Panc1 (cell line): ENCODE data around the gene EDN2. TPM values are rescaled to one million over a fixed set of nuclear protein-coding genes. Genes with fewer than 3 reads are reported as not detected.

Experiments
- ATAC-seq: fragments of 200-7000 bp; cut with Tn5 transposase; 2 replicates; pipeline ENCODE4 v1.9.1; 2020; ENCODE audit warnings: mild to moderate bottlenecking, moderate library complexity
- BruUV-seq: library from RNA; stranded (reverse); fragments of 400-500 nt; replicated peaks from 2 replicates; lab custom pipeline; 2021; lab: Mats Ljungman, UMichigan
- CTCF ChIA-PET: fragments of 300-600 bp; sonication (Branson Sonifier 250); formaldehyde crosslinking; loops from one replicate; lab custom pipeline; 2022; ENCODE audit warnings: antibody characterized with exemption; lab: Charles Lee
- POLR2A ChIA-PET: fragments of 300-600 bp; sonication (Branson Sonifier 250); formaldehyde crosslinking; loops from one replicate; lab custom pipeline; 2022; ENCODE audit warnings: antibody characterized with exemption; lab: Charles Lee
- DNase-seq: peaks from one replicate; pipeline ENCODE4 v3.0.0-alpha.2; 2010; ENCODE audit warnings: low read depth, low spot score
- H3K27ac ChIP-seq: 2 replicates; pipeline ENCODE4 v1.5.1; 2011; ENCODE audit warnings: mild to moderate bottlenecking, low read length, inconsistent platforms
- H3K27me3 ChIP-seq: fragments of 200-500 bp; sonication (Bioruptor generic); 2 replicates; pipeline ENCODE4 v1.6.0; 2014; ENCODE audit warnings: low read length, inconsistent platforms; ENCODE audit not compliant: control insufficient read depth, insufficient read depth
- H3K36me3 ChIP-seq: fragments of 200-500 bp; sonication (Bioruptor generic); 2 replicates; pipeline ENCODE4 v1.5.1; 2014; ENCODE audit warnings: inconsistent platforms, mild to moderate bottlenecking, low read length, moderate library complexity; ENCODE audit not compliant: control insufficient read depth, insufficient read depth
- H3K4me1 ChIP-seq: 2 replicates; pipeline ENCODE4 v1.5.1; 2011; ENCODE audit warnings: inconsistent platforms, mild to moderate bottlenecking, low read length, moderate library complexity; ENCODE audit not compliant: control insufficient read depth, insufficient read depth
- H3K4me3 ChIP-seq, 2 experiments: 2 replicates each; pipeline ENCODE4 v1.5.1; 2011 to 2012; ENCODE audit warnings: low read depth in 2 of 2, low read length in 2 of 2, mild to moderate bottlenecking in 2 of 2, inconsistent platforms in 1 of 2, moderate library complexity in 1 of 2
- H3K9me3 ChIP-seq: fragments of 200-500 bp; sonication (Bioruptor generic); 2 replicates; pipeline ENCODE4 v1.5.1; 2014; ENCODE audit warnings: low read depth, mild to moderate bottlenecking, inconsistent platforms, low read length, moderate library complexity; ENCODE audit not compliant: control insufficient read depth, insufficient read depth
- POLR2AphosphoS5 ChIP-seq: IDR thresholded peaks from 2 replicates; pipeline ENCODE4 v1.6.1; 2012; ENCODE audit warnings: mild to moderate bottlenecking, low read depth, low read length, moderate library complexity
- SIN3A ChIP-seq: IDR thresholded peaks from 2 replicates; pipeline ENCODE4 v1.6.1; 2012; ENCODE audit warnings: low read depth, mild to moderate bottlenecking, low read length, moderate library complexity, borderline replicate concordance; ENCODE audit not compliant: insufficient read depth
- TCF7L2 ChIP-seq: IDR thresholded peaks from 2 replicates; pipeline ENCODE4 v1.6.1; 2011; ENCODE audit warnings: mild to moderate bottlenecking, low read depth, low read length, inconsistent platforms
- in situ Hi-C: cut with HindIII; loops from 2 replicates; pipeline ENCODE4 v1.10.0; 2016; ENCODE audit warnings: low sequenced_read_pairs, low pct_unique_long_range_greater_than_20kb
- intact Hi-C: fragments of 100-400 bp; cut with micrococcal nuclease; formaldehyde crosslinking; loops from one replicate; pipeline ENCODE4 v1.10.0; 2022; ENCODE audit not compliant: unreplicated experiment
- total RNA-seq: library from RNA; stranded (reverse); gene quantifications from one replicate; pipeline ENCODE4 v1.2.1, GENCODE V29; 2021; ENCODE audit not compliant: unreplicated experiment
- TF ChIP-seq, protein P1 (sequence below): fragments of 450-650 bp; IDR thresholded peaks from 2 replicates; pipeline ENCODE4 v1.5.1; 2017; ENCODE audit warnings: mild to moderate bottlenecking
- TF ChIP-seq, protein P2 (sequence below), 2 experiments: IDR thresholded peaks; 2 replicates each; pipeline ENCODE4 v1.6.1; 2011 to 2012; ENCODE audit warnings: low read depth in 2 of 2, control low read depth in 1 of 2, low read length in 1 of 2, mild to moderate bottlenecking in 1 of 2, moderate library complexity in 1 of 2; ENCODE audit not compliant: insufficient read depth in 1 of 2

EDN2 gene
- total RNA-seq, 1 experiment from 2014 or later: not detected

DNA sequence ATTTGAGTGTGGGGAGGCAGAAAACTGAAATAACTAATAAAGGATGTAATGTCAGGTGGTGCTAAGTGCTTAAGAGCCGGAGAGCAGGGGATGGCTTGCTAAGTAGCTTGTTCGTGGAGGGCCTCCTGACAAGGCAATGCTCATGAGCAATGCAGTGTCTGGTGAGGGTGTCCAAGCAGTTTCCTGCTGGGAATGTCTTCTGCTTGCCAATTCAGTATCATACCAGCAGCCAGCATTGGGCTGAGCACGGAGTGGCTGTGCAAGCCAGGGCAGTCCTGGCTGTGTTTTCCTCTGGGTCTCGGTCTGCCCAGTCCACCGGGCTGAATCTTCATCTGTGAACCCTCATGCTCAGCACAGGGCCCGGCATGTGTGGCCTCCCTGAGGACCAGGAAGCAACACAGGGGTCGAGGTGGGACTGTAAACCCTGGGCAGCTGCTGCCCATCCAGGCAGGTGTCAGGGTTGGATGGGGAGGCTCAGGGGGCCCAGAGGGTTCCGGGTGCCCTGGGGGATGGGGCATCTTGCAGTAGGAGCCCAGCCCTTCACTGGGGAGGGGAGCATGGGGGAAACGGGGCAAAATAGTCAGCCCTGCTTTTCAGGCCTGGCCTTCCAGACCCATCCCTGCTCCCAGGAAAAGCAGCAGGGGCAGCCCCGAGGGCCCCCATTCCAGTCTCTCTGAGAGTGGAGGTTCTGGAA, 27.5 kb downstream of the EDN2 start:
- ATAC-seq (no peak), DNase-seq (no peak)
- TF ChIP-seq POLR2AphosphoS5: no peak
- TF ChIP-seq, protein P1, sequence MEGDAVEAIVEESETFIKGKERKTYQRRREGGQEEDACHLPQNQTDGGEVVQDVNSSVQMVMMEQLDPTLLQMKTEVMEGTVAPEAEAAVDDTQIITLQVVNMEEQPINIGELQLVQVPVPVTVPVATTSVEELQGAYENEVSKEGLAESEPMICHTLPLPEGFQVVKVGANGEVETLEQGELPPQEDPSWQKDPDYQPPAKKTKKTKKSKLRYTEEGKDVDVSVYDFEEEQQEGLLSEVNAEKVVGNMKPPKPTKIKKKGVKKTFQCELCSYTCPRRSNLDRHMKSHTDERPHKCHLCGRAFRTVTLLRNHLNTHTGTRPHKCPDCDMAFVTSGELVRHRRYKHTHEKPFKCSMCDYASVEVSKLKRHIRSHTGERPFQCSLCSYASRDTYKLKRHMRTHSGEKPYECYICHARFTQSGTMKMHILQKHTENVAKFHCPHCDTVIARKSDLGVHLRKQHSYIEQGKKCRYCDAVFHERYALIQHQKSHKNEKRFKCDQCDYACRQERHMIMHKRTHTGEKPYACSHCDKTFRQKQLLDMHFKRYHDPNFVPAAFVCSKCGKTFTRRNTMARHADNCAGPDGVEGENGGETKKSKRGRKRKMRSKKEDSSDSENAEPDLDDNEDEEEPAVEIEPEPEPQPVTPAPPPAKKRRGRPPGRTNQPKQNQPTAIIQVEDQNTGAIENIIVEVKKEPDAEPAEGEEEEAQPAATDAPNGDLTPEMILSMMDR: no peak
- TF ChIP-seq SIN3A: no peak
- TF ChIP-seq, protein P2, sequence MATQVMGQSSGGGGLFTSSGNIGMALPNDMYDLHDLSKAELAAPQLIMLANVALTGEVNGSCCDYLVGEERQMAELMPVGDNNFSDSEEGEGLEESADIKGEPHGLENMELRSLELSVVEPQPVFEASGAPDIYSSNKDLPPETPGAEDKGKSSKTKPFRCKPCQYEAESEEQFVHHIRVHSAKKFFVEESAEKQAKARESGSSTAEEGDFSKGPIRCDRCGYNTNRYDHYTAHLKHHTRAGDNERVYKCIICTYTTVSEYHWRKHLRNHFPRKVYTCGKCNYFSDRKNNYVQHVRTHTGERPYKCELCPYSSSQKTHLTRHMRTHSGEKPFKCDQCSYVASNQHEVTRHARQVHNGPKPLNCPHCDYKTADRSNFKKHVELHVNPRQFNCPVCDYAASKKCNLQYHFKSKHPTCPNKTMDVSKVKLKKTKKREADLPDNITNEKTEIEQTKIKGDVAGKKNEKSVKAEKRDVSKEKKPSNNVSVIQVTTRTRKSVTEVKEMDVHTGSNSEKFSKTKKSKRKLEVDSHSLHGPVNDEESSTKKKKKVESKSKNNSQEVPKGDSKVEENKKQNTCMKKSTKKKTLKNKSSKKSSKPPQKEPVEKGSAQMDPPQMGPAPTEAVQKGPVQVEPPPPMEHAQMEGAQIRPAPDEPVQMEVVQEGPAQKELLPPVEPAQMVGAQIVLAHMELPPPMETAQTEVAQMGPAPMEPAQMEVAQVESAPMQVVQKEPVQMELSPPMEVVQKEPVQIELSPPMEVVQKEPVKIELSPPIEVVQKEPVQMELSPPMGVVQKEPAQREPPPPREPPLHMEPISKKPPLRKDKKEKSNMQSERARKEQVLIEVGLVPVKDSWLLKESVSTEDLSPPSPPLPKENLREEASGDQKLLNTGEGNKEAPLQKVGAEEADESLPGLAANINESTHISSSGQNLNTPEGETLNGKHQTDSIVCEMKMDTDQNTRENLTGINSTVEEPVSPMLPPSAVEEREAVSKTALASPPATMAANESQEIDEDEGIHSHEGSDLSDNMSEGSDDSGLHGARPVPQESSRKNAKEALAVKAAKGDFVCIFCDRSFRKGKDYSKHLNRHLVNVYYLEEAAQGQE (IDR thresholded peaks at IDR 0.05; ENCODE audit: insufficient read depth in 1 of 2, low read depth in 2 of 2, low read length in 1 of 2): no peak
- TF ChIP-seq TCF7L2: no peak
- no peaks in the 10 kb centered on the region for H3K9me3 ChIP-seq
- in situ Hi-C loops (no loop called here), intact Hi-C loops (no loop called here)
- H3K27ac ChIP-seq: no peak overlapping the region
- POLR2A ChIA-PET: no interaction called here
- no TSS peak for BruUV-seq
- H3K36me3 ChIP-seq: no peaks in the 10 kb centered on the region
- no peaks in the 10 kb centered on the region for H3K27me3 ChIP-seq
- H3K4me1 ChIP-seq: no peaks in the 10 kb centered on the region
- CTCF ChIA-PET: no interaction called here
- H3K4me3 ChIP-seq: no peak overlapping the region

DNA sequence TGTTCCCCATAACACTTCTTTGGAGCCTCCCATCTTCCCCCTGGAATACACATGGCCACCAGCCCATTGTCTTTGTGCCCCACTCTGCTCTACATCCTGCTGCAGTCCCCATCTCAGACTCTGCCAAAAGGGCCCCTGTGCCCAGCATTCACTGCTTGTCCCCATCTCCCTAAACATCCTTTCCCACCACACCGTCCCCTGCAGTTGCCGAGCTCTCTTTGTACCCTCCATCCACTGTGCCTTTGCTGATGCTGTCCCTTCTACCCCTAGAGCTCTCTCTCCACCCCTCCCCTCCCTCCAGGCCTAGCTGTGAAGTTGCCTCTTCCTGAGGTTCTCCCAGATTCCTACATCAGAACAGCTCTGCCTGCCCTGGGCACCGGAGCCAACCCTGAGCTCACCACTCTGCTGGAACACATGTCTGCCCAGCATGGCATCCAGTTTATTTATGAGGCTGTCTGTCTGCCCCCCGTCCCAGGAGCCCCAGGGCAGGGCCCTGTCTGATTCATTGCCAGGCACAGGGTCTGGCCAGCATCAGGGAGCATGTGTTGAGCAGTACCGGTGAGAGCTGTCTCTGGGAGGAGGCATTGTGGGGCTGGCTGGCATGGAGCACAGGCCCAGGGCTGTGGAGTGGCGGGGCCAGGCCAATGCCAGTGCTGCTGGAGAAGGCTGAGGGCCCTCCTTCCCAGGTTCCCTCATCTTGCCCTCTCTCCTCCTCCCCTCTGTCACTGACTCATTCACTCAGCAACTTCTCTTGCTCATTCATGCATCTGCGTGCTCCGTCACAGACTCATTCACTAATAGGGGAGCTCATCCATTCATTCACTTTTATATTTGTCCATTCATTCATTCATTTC, 28.8 kb downstream of the EDN2 start:
- Histone ChIP-seq H3K27ac (no peak overlapping the region), H3K27me3 (no peaks in the 10 kb centered on the region), H3K4me3 (no peak overlapping the region), H3K9me3 (no peaks in the 10 kb centered on the region), H3K4me1 (no peaks in the 10 kb centered on the region), H3K36me3 (no peaks in the 10 kb centered on the region)
- in situ Hi-C loops (no loop called here), intact Hi-C loops (no loop called here)
- DNase-seq (no peak), ATAC-seq (no peak)
- BruUV-seq: no TSS peak
- CTCF ChIA-PET: no interaction called here
- TF ChIP-seq, protein P1: no peak
- TF ChIP-seq POLR2AphosphoS5: no peak
- no peak for TF ChIP-seq TCF7L2
- no peak for TF ChIP-seq SIN3A
- TF ChIP-seq, protein P2 (IDR thresholded peaks at IDR 0.05; ENCODE audit: insufficient read depth in 1 of 2, low read depth in 2 of 2, low read length in 1 of 2): no peak
- POLR2A ChIA-PET: interaction anchor here (0.6 kb wide), 1 partner anchor 1572 kb away, joined by 15 read pairs; no protein-coding TSS in a partner anchor
